Neural progenitor cell (in vitro differentiated cells): ENCODE data around the gene IL1R2. TPM values are rescaled to one million over a fixed set of nuclear protein-coding genes. Genes with fewer than 3 reads are reported as not detected.

ENCODE experiments used
- DNase-seq: peaks from one replicate; pipeline ENCODE4 v3.0.0-alpha.2; 2016; ENCODE audit warnings: low spot score
- H2AFZ ChIP-seq: fragments of 200-600 bp; sonication (generic); replicated peaks from 2 replicates; pipeline ENCODE4 v1.6.1; 2016; ENCODE audit warnings: antibody characterized with exemption
- H3F3A ChIP-seq: fragments of 200-600 bp; sonication (generic); 2 replicates; pipeline ENCODE4 v1.6.1; 2016; ENCODE audit warnings: antibody characterized with exemption, low read depth
- H3K27ac ChIP-seq: fragments of 200-600 bp; sonication (generic); 2 replicates; pipeline ENCODE4 v1.5.1; 2016; ENCODE audit warnings: mild to moderate bottlenecking
- H3K27me3 ChIP-seq: fragments of 200-600 bp; sonication (generic); 2 replicates; pipeline ENCODE4 v1.6.1; 2016; ENCODE audit warnings: mild to moderate bottlenecking, moderate library complexity
- H3K36me3 ChIP-seq: fragments of 200-600 bp; sonication (generic); 2 replicates; pipeline ENCODE4 v1.5.1; 2016
- H3K4me1 ChIP-seq: fragments of 200-600 bp; sonication (generic); 2 replicates; pipeline ENCODE4 v1.6.1; 2016; ENCODE audit warnings: mixed run types
- H3K4me2 ChIP-seq: fragments of 200-600 bp; sonication (generic); 2 replicates; pipeline ENCODE4 v1.6.1; 2016
- H3K4me3 ChIP-seq: fragments of 200-600 bp; sonication (generic); 2 replicates; pipeline ENCODE4 v1.5.1; 2016
- H3K79me2 ChIP-seq: fragments of 200-600 bp; sonication (generic); 2 replicates; pipeline ENCODE4 v1.6.1; 2016; ENCODE audit warnings: low read depth
- H3K9ac ChIP-seq: fragments of 200-600 bp; sonication (generic); 2 replicates; pipeline ENCODE4 v1.6.1; 2016
- H3K9me3 ChIP-seq: fragments of 200-600 bp; sonication (generic); 2 replicates; pipeline ENCODE4 v1.5.1; 2016; ENCODE audit warnings: low read depth
- H4K20me1 ChIP-seq: fragments of 200-600 bp; sonication (generic); 2 replicates; pipeline ENCODE4 v1.6.1; 2016; ENCODE audit warnings: low read depth
- H3K27ac Mint-ChIP-seq: 3 replicates; pipeline ENCODE4 v1.8.0; 2021; ENCODE audit warnings: mixed read lengths
- H3K27me3 Mint-ChIP-seq: 2 replicates; pipeline ENCODE4 v1.8.0; 2022; ENCODE audit warnings: low read depth, mild to moderate bottlenecking, inconsistent platforms, moderate library complexity, mixed read lengths; ENCODE audit not compliant: insufficient read depth
- H3K36me3 Mint-ChIP-seq: 3 replicates; pipeline ENCODE4 v1.8.0; 2021; ENCODE audit warnings: mixed read lengths
- H3K4me1 Mint-ChIP-seq: 3 replicates; pipeline ENCODE4 v1.8.0; 2021; ENCODE audit warnings: mixed read lengths
- H3K4me3 Mint-ChIP-seq: 3 replicates; pipeline ENCODE4 v1.8.0; 2021; ENCODE audit warnings: mild to moderate bottlenecking, moderate library complexity, mixed read lengths
- H3K9me3 Mint-ChIP-seq: 3 replicates; pipeline ENCODE4 v1.8.0; 2020; ENCODE audit warnings: mixed read lengths
- EZH2 ChIP-seq: fragments of 200-600 bp; sonication (generic); IDR thresholded peaks from 2 replicates; pipeline ENCODE4 v1.6.1; 2017; ENCODE audit warnings: antibody characterized with exemption, mild to moderate bottlenecking, moderate library complexity
- EZH2phosphoT487 ChIP-seq: fragments of 200-600 bp; sonication (generic); IDR thresholded peaks from 2 replicates; pipeline ENCODE4 v1.6.1; 2017; ENCODE audit warnings: antibody characterized with exemption
- total RNA-seq: library from RNA; depleted of rRNA; stranded (reverse); fragments of >200 nt; gene quantifications from 2 replicates; pipeline ENCODE4 v1.2.3, GENCODE V29; 2015; ENCODE audit warnings: low replicate concordance
- TF ChIP-seq, protein P1 (sequence below): fragments of 200-600 bp; sonication (generic); IDR thresholded peaks from 2 replicates; pipeline ENCODE4 v1.5.1; 2017; ENCODE audit warnings: antibody characterized with exemption, mild to moderate bottlenecking

IL1R2 gene
- total RNA-seq, 1 donor from 2014 or later, result not detected

DNA sequence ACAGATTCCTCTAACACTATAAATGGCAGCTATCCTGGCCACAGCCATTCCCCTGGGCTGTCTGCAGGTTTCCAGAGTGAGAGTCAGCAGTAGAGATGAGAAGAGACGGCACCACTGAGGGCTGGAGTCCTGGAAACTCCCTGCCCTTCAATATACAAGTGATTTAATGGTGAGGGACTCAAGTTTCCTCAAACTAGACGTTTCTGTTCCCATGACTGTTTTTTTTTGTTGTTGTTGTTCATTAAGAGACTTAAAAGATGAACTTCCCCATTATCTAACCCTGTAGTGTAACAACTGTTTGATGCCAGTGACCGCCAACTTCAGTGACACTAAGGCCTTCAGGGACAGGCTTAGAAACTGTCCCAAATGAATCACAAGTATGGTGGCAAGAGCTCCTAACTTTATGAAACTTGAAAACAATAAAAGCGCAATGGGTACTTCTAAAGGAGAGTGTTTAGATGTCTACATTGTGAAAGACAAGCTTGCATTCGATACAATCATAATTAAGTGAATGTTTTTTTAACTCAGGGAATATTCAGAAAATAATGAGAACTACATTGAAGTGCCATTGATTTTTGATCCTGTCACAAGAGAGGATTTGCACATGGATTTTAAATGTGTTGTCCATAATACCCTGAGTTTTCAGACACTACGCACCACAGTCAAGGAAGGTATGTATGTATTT lies 34.0 kb downstream of the IL1R2 start:
- Mint-ChIP-seq H3K9me3 (no peaks in the 10 kb centered on the region), H3K4me3 (no peak overlapping the region), H3K36me3 (no peaks in the 10 kb centered on the region), H3K27ac (no peak overlapping the region), H3K4me1 (peaks cover 21% of the 10 kb centered on the region), H3K27me3 (peaks cover 6% of the 10 kb centered on the region)
- TF ChIP-seq, protein P1, sequence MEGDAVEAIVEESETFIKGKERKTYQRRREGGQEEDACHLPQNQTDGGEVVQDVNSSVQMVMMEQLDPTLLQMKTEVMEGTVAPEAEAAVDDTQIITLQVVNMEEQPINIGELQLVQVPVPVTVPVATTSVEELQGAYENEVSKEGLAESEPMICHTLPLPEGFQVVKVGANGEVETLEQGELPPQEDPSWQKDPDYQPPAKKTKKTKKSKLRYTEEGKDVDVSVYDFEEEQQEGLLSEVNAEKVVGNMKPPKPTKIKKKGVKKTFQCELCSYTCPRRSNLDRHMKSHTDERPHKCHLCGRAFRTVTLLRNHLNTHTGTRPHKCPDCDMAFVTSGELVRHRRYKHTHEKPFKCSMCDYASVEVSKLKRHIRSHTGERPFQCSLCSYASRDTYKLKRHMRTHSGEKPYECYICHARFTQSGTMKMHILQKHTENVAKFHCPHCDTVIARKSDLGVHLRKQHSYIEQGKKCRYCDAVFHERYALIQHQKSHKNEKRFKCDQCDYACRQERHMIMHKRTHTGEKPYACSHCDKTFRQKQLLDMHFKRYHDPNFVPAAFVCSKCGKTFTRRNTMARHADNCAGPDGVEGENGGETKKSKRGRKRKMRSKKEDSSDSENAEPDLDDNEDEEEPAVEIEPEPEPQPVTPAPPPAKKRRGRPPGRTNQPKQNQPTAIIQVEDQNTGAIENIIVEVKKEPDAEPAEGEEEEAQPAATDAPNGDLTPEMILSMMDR, result no peak
- TF ChIP-seq EZH2phosphoT487, result no peak
- no peak for TF ChIP-seq EZH2
- H3K79me2 ChIP-seq, result no peaks in the 10 kb centered on the region
- H4K20me1 ChIP-seq, result no peaks in the 10 kb centered on the region
- no peak overlapping the region for H3K4me2 ChIP-seq
- H2AFZ ChIP-seq, result no peak overlapping the region
- no peaks in the 10 kb centered on the region for H3K36me3 ChIP-seq
- H3K9me3 ChIP-seq, result no peaks in the 10 kb centered on the region
- H3K27ac ChIP-seq, result no peak overlapping the region
- H3K9ac ChIP-seq, result no peak overlapping the region
- H3K27me3 ChIP-seq, result no peaks in the 10 kb centered on the region
- no peaks in the 10 kb centered on the region for H3F3A ChIP-seq
- H3K4me3 ChIP-seq, result no peak overlapping the region
- H3K4me1 ChIP-seq, result no peaks in the 10 kb centered on the region
- no peak for DNase-seq

DNA sequence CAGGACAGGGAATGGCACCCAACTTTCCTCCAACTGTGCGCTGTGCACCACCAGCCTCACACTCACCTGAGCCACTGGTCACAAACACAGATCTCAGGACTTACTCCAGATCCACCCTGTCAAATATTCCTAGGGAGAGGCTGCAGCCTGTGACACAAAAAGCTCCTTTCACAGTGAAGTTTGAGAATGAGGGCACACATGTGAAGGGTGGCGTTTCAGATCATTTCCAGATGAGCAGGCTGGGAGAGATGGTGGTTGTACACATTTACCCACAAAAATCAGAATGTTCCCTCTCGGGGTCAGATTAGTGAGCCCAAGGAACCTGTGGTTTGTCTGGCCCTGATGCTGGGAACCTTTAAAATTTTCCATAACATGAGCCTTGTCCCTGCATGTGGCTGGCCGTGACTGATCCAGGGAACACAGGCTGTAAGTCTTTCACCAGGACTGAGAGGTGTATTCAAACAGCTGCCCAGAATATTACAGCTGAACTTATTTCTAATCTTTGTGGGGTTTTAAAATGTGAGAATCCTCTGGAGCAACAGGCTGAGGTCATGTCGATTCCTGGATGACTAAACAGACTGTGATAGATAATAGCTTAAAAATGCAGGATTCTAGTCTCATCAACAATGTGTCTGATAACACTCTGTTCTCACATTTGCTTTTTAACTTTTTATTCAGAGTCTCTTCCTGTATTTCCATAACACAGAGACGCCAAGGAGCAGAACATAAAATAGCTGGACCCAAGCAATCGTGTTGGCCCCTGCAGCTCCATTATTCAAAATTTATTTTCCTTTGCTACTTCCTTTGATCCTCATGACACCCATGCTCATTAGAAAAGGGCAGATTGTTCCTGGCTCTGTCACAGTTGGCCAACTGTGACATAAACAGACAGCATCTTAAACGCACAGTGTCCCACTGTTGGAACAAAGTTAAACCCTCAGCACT lies 35.5 kb downstream of the IL1R2 start:
- Histone ChIP-seq H3K4me3 (no peak overlapping the region), H4K20me1 (no peaks in the 10 kb centered on the region), H3K4me1 (no peaks in the 10 kb centered on the region), H3K27me3 (no peaks in the 10 kb centered on the region), H3K9me3 (no peaks in the 10 kb centered on the region), H3K9ac (no peak overlapping the region), H2AFZ (no peak overlapping the region), H3K79me2 (no peaks in the 10 kb centered on the region), H3K36me3 (no peaks in the 10 kb centered on the region), H3K27ac (no peak overlapping the region), H3F3A (no peaks in the 10 kb centered on the region), H3K4me2 (no peak overlapping the region)
- peaks cover 21% of the 10 kb centered on the region for H3K4me1 Mint-ChIP-seq
- DNase-seq, result no peak
- no peak overlapping the region for H3K4me3 Mint-ChIP-seq
- TF ChIP-seq EZH2, result no peak
- TF ChIP-seq, protein P1, result no peak
- no peak for TF ChIP-seq EZH2phosphoT487
- H3K27me3 Mint-ChIP-seq, result peaks cover 6% of the 10 kb centered on the region
- H3K9me3 Mint-ChIP-seq, result peaks cover 2% of the 10 kb centered on the region
- H3K27ac Mint-ChIP-seq, result peak overlapping the region; percentile 22
- no peaks in the 10 kb centered on the region for H3K36me3 Mint-ChIP-seq

DNA sequence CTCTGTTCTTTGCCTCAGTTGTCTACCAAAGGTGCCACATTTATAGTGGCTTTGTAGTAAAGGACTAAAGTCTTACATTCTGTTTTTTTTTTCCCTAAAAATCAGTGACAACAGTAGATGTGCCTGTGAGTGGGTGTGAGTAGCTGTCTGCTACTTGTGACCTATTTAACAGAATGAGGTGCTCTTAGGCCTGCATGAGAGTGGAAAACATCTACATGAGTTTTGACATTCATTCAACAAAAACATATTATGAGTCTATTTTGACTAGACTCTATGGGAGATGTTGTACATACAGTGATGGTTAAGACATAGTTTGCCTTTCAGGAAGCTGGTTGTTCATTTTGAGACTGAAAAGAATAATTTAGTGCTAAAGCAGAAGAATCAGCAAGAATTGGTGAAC lies 36.7 kb downstream of the IL1R2 start:
- Mint-ChIP-seq H3K4me3 (no peak overlapping the region), H3K9me3 (peaks cover 2% of the 10 kb centered on the region), H3K36me3 (no peaks in the 10 kb centered on the region), H3K27me3 (peaks cover 6% of the 10 kb centered on the region), H3K4me1 (peaks cover 21% of the 10 kb centered on the region), H3K27ac (peak overlapping the region; percentile 17)
- DNase-seq, result no peak
- TF ChIP-seq, protein P1, result no peak
- TF ChIP-seq EZH2phosphoT487 (no peak), EZH2 (no peak)
- no peaks in the 10 kb centered on the region for H3K4me1 ChIP-seq
- H3K4me2 ChIP-seq, result no peak overlapping the region
- H3K4me3 ChIP-seq, result no peak overlapping the region
- H3K9ac ChIP-seq, result no peak overlapping the region
- no peaks in the 10 kb centered on the region for H3K79me2 ChIP-seq
- no peak overlapping the region for H2AFZ ChIP-seq
- H3F3A ChIP-seq, result no peaks in the 10 kb centered on the region
- H3K36me3 ChIP-seq, result no peaks in the 10 kb centered on the region
- H3K9me3 ChIP-seq, result no peaks in the 10 kb centered on the region
- no peaks in the 10 kb centered on the region for H4K20me1 ChIP-seq
- no peaks in the 10 kb centered on the region for H3K27me3 ChIP-seq
- no peak overlapping the region for H3K27ac ChIP-seq
